ENCODE data around the gene CAT.
"Not testable (repeated sequence)": the region's sequence is repeated elsewhere in the genome, so short reads cannot be mapped to it uniquely, and the experiment has no call there.

The CAT gene

DNA sequence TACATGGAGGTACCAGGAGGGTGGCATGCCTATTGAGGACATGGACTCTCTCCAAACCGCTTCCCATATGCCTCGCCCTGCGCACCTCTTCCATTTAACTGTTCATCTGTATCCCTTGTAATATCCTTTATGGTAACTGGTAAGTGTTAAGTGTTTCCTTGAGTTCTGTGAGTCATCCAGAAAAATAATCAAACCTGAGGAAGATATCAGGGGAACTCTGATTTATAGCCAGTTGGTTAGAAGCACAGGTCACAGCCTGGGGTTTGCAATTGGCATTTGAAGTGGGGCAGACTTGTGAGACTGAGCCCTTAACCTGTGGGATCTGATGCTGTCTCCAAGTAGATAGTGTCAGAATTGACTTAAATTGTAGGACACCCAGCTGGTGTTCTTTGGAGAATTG lies 27.6 kb upstream of the CAT start:
- Histone ChIP-seq H3K36me3 (ENCODE audit: control insufficient read depth, insufficient read depth, low read length) (no peaks in the 10 kb centered on the region), H3K9ac (ENCODE audit: low read length) (no peak overlapping the region), H3K4me1 (ENCODE audit: control insufficient read depth, insufficient read depth, low read length) (peaks cover 5% of the 10 kb centered on the region), H3K9me3 (ENCODE audit: control insufficient read depth, low read length) (no peaks in the 10 kb centered on the region), H3K27me3 (ENCODE audit: control insufficient read depth, insufficient read depth, low read length) (no peaks in the 10 kb centered on the region), H3K4me3 (ENCODE audit: low read length) (no peak overlapping the region)

DNA sequence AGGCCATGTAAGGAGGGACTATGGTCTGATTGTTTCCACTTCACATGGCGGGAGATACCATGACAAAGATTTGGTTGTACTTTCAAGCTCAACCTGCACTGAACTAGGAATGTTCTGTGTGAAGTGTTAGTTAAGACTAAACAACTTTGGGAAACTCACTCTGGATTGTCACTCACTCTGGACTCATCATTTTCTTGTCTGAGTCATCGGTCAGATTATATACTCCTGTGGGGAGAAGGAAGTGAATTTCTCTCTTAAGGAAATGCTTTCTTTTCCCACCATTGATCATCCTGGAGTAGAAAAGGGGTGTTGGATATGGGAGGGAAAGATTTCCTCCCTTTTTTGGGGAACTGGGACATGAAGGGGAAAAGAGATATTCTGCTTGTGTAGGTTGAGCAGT lies 26.9 kb upstream of the CAT start:
- H3K27me3 ChIP-seq (ENCODE audit: control insufficient read depth, insufficient read depth, low read length): no peaks in the 10 kb centered on the region
- H3K9ac ChIP-seq (ENCODE audit: low read length): no peak overlapping the region
- H3K36me3 ChIP-seq (ENCODE audit: control insufficient read depth, insufficient read depth, low read length): no peaks in the 10 kb centered on the region
- peaks cover 5% of the 10 kb centered on the region for H3K4me1 ChIP-seq (ENCODE audit: control insufficient read depth, insufficient read depth, low read length)
- no peaks in the 10 kb centered on the region for H3K9me3 ChIP-seq (ENCODE audit: control insufficient read depth, low read length)
- no peak overlapping the region for H3K4me3 ChIP-seq (ENCODE audit: low read length)

DNA sequence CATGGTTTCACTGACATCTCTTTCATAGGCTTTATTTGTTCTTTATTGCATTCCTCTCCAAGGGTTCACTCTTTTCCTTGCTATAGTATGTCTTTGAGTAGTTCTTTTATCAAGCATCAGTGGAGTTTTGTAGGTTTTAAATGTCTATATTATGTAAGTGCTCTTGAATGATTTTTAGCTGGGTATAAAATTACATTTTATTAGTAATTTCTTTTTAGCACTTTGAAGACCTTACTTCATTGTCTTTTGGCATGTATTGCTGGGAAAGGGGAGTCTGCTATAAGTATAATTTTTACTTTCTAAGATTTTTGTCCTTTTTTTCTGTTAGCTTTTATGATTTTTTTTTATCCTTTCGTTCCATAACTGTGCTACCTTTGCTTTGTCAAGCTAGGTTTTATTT lies 25.5 kb upstream of the CAT start:
- Histone ChIP-seq H3K4me3 (ENCODE audit: low read length) (no peak overlapping the region), H3K27me3 (ENCODE audit: control insufficient read depth, insufficient read depth, low read length) (no peaks in the 10 kb centered on the region), H3K36me3 (ENCODE audit: control insufficient read depth, insufficient read depth, low read length) (no peaks in the 10 kb centered on the region), H3K9ac (ENCODE audit: low read length) (no peak overlapping the region), H3K4me1 (ENCODE audit: control insufficient read depth, insufficient read depth, low read length) (peaks cover 5% of the 10 kb centered on the region), H3K9me3 (ENCODE audit: control insufficient read depth, low read length) (no peaks in the 10 kb centered on the region)

DNA sequence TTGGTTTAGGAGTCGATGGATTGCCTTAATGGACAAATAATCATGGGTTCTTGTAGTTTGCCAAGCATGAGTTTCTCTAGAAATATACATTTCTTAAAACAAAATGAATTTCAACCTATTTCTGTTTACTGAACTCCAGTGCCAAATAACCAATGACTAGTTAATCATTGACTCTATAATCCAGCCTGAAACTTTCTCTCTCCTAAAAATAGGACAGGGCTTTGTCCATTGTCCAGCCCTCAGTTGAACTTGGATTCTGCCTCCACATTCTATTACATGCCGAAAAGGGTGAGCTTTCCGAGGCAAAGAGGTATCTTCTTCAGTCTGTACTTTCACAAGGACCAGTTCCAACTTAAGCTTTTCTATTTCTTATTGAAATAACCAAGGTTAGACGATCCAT lies 23.2 kb upstream of the CAT start:
- peaks cover 5% of the 10 kb centered on the region for H3K4me1 ChIP-seq (ENCODE audit: control insufficient read depth, insufficient read depth, low read length)
- H3K4me3 ChIP-seq (ENCODE audit: low read length): no peak overlapping the region
- H3K27me3 ChIP-seq (ENCODE audit: control insufficient read depth, insufficient read depth, low read length): no peaks in the 10 kb centered on the region
- H3K9ac ChIP-seq (ENCODE audit: low read length): no peak overlapping the region
- no peaks in the 10 kb centered on the region for H3K9me3 ChIP-seq (ENCODE audit: control insufficient read depth, low read length)
- H3K36me3 ChIP-seq (ENCODE audit: control insufficient read depth, insufficient read depth, low read length): no peaks in the 10 kb centered on the region

DNA sequence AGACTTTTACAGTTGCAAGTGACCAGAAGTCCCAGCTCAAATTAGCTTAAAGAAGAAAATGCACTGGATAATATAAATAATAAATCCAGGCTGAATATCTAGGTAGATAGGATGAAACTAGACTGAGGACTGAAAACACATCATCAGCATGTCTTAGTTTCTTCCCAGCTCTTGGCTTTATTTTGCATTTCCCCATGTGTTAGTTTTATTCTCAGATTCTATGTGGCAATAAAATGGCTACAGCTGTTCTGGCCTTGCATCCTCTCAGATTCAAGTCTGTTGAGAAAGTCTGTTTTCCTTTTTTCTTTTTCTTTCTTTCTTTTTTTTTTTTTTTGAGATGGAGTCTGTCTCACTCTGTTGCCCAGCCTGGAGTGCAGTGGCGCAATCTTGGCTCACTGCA lies 22.6 kb upstream of the CAT start:
- H3K4me1 ChIP-seq (ENCODE audit: control insufficient read depth, insufficient read depth, low read length): peaks cover under 1% of the 10 kb centered on the region
- no peak overlapping the region for H3K9ac ChIP-seq (ENCODE audit: low read length)
- no peak overlapping the region for H3K4me3 ChIP-seq (ENCODE audit: low read length)
- H3K9me3 ChIP-seq (ENCODE audit: control insufficient read depth, low read length): no peaks in the 10 kb centered on the region
- H3K36me3 ChIP-seq (ENCODE audit: control insufficient read depth, insufficient read depth, low read length): no peaks in the 10 kb centered on the region
- no peaks in the 10 kb centered on the region for H3K27me3 ChIP-seq (ENCODE audit: control insufficient read depth, insufficient read depth, low read length)

DNA sequence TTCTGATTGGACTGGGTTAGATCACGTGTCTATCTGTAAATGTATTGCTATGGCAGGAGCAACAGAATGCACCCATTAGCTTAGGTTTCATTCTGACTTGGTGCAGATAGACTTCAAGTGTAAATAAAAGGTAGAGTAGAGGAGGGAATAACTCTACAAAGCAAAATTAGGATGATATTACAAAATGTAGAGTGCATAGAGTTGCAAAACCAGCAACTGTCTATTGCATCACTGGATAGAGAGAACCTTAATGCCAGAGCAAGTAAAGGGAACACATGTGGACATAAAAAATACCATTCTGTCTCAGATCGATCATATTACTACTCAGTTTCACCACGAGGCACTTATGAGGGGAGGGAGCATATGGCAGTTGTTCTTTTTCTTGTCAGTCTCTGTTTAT lies 22.0 kb upstream of the CAT start:
- Histone ChIP-seq H3K36me3 (ENCODE audit: control insufficient read depth, insufficient read depth, low read length) (no peaks in the 10 kb centered on the region), H3K27me3 (ENCODE audit: control insufficient read depth, insufficient read depth, low read length) (no peaks in the 10 kb centered on the region), H3K9me3 (ENCODE audit: control insufficient read depth, low read length) (no peaks in the 10 kb centered on the region), H3K9ac (ENCODE audit: low read length) (no peak overlapping the region), H3K4me3 (ENCODE audit: low read length) (no peak overlapping the region), H3K4me1 (ENCODE audit: control insufficient read depth, insufficient read depth, low read length) (no peaks in the 10 kb centered on the region)

DNA sequence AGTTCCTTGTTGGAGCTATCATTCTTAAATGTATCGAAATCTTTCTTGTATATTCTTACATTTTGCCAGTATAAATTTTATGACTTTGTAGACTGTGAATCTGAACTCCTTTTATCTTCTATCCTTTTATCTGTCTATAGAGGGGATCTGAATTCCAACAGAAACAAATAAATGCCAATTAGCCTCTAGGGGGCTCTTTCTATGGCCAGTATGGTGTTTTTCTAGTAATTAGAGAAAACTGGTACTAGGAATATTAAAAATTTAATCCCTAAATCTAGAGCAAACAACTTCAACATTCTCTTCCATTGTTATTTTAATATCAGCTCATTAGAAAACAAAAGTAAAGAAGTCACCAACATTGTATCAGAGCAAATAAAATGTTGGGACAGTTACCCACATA lies 21.5 kb upstream of the CAT start:
- H3K9me3 ChIP-seq (ENCODE audit: control insufficient read depth, low read length): no peaks in the 10 kb centered on the region
- H3K27me3 ChIP-seq (ENCODE audit: control insufficient read depth, insufficient read depth, low read length): no peaks in the 10 kb centered on the region
- peaks cover 2% of the 10 kb centered on the region for H3K4me1 ChIP-seq (ENCODE audit: control insufficient read depth, insufficient read depth, low read length)
- H3K4me3 ChIP-seq (ENCODE audit: low read length): no peak overlapping the region
- no peaks in the 10 kb centered on the region for H3K36me3 ChIP-seq (ENCODE audit: control insufficient read depth, insufficient read depth, low read length)
- no peak overlapping the region for H3K9ac ChIP-seq (ENCODE audit: low read length)

DNA sequence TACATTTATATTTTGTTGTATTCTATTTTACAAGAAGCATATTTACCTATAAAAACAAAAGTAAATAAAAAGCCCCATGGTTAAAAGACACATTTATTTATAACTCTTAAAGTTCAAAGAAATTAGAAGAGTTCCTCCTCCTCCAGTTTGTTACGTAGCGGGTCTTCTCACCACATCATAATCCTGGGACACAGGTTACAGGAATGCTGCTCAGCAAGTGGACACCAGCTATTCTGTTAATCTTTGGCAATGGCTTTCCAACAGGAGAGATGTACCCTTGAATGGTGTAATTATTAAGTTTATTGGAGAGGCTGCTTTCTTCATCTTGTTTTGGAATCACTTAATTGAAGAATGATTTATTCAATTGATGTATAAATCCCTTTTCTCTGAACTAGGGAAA lies 19.6 kb upstream of the CAT start:
- no peak overlapping the region for H3K9ac ChIP-seq (ENCODE audit: low read length)
- H3K36me3 ChIP-seq (ENCODE audit: control insufficient read depth, insufficient read depth, low read length): no peaks in the 10 kb centered on the region
- H3K4me1 ChIP-seq (ENCODE audit: control insufficient read depth, insufficient read depth, low read length): peaks cover 6% of the 10 kb centered on the region
- no peak overlapping the region for H3K4me3 ChIP-seq (ENCODE audit: low read length)
- H3K9me3 ChIP-seq (ENCODE audit: control insufficient read depth, low read length): no peaks in the 10 kb centered on the region
- H3K27me3 ChIP-seq (ENCODE audit: control insufficient read depth, insufficient read depth, low read length): no peaks in the 10 kb centered on the region

DNA sequence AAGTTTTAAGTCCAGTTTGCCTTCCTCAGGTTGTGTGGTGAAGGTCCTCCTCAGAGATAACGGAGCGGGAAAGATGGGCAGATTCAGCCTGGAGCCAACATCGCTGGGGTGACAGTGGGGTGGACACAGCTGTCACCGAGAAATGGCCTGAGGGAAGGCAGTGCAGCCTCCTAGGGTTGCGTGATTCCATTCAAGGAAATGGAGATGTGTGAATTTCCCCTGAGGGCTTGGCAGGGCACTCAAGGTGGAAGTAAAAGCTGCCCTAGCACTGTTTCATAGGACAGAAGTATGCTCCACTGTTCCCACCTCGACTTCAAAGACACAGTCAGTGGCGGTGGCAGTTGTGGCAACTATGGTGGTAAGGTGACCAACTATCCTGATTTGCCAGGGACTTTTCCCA lies 15.4 kb upstream of the CAT start:
- H3K9ac ChIP-seq (ENCODE audit: low read length): no peak overlapping the region
- H3K27me3 ChIP-seq (ENCODE audit: control insufficient read depth, insufficient read depth, low read length): no peaks in the 10 kb centered on the region
- H3K4me3 ChIP-seq (ENCODE audit: low read length): no peak overlapping the region
- peaks cover 6% of the 10 kb centered on the region for H3K4me1 ChIP-seq (ENCODE audit: control insufficient read depth, insufficient read depth, low read length)
- no peaks in the 10 kb centered on the region for H3K9me3 ChIP-seq (ENCODE audit: control insufficient read depth, low read length)
- no peaks in the 10 kb centered on the region for H3K36me3 ChIP-seq (ENCODE audit: control insufficient read depth, insufficient read depth, low read length)

DNA sequence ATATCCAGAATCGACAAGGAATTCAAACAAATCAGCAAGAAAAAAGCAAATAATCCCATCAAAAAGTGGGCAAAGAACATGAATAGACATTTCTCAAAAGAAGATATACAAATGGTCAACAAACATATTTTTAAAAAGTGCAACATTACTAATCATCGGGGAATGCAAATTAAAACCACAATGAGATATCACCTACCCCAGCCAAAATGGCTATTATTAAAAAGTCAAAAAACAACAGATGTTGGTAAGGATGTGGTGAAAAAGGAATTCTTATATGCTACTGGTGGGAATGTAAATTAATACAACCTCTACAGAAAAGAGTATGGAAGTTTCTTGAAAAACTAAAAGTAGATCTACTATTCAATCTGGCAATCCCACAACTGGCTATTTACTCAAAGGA lies 13.9 kb upstream of the CAT start:
- not testable (repeated sequence) for H3K9me3 ChIP-seq (ENCODE audit: control insufficient read depth, low read length); H3K4me3 ChIP-seq (ENCODE audit: low read length); H3K36me3 ChIP-seq (ENCODE audit: control insufficient read depth, insufficient read depth, low read length); H3K27me3 ChIP-seq (ENCODE audit: control insufficient read depth, insufficient read depth, low read length); H3K4me1 ChIP-seq (ENCODE audit: control insufficient read depth, insufficient read depth, low read length); H3K9ac ChIP-seq (ENCODE audit: low read length)

DNA sequence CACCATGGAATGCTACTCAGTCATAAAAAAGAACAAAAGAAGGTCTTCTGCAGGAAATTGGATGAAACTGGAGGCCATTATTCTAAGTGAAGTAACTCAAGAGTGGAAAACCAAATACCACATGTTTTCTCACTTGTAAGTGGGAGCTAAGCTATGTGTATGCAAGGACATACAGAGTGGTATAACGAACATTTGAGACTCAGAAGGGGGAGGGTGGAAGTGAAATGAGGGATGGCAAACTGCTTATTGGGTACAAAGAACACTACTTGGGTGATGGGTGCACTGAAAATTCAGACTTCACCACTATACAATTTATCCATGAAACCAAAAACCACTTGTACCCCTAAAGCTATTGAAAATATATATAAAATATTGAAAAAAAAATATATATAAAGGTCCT lies 13.4 kb upstream of the CAT start:
- H3K36me3 ChIP-seq (ENCODE audit: control insufficient read depth, insufficient read depth, low read length): no peaks in the 10 kb centered on the region
- no peak overlapping the region for H3K4me3 ChIP-seq (ENCODE audit: low read length)
- H3K9me3 ChIP-seq (ENCODE audit: control insufficient read depth, low read length): no peaks in the 10 kb centered on the region
- H3K27me3 ChIP-seq (ENCODE audit: control insufficient read depth, insufficient read depth, low read length): no peaks in the 10 kb centered on the region
- H3K4me1 ChIP-seq (ENCODE audit: control insufficient read depth, insufficient read depth, low read length): peaks cover 6% of the 10 kb centered on the region
- no peak overlapping the region for H3K9ac ChIP-seq (ENCODE audit: low read length)

DNA sequence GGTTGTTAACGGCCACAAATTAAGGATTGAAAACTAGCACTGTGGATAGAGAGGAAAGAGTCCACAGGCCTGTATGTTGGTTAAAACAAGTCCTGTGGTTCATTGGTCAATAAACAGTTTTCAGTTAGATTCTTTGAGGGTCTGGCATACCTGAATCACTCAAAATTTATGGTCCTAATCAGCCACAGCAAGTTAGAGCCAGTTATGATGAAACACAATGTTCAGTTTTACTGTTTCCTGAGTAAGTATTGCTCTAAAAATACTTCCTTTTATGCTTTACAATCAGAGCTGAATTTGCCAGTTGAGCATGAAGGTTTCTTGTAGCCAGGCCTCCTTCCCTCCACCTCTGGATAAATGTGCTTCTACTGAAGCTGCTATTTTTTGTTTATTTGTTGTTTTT lies 12.9 kb upstream of the CAT start:
- Histone ChIP-seq H3K36me3 (ENCODE audit: control insufficient read depth, insufficient read depth, low read length) (no peaks in the 10 kb centered on the region), H3K4me1 (ENCODE audit: control insufficient read depth, insufficient read depth, low read length) (peaks cover 6% of the 10 kb centered on the region), H3K9me3 (ENCODE audit: control insufficient read depth, low read length) (no peaks in the 10 kb centered on the region), H3K27me3 (ENCODE audit: control insufficient read depth, insufficient read depth, low read length) (no peaks in the 10 kb centered on the region), H3K9ac (ENCODE audit: low read length) (no peak overlapping the region), H3K4me3 (ENCODE audit: low read length) (no peak overlapping the region)

DNA sequence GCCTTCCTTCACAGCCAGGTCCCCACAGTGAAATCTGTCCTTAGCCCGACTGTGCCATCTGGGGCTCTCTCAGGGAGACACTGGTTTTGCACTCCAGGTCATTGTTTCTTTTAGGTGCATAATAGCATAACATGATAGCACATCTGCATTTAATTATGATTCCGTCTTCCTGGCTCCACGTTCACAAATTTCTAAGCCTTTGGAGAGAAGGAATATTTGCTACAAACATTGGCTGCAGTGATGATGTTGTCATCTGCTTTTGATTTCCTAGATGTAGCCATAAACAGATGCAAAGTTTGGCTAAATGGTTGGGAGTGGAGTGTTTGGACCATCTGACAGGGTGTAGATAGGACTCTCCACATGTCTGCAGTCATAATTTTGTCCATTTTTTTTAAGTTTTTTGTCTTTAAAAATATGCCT lies 12.0 kb upstream of the CAT start:
- H3K4me1 ChIP-seq (ENCODE audit: control insufficient read depth, insufficient read depth, low read length): peaks cover 6% of the 10 kb centered on the region

More for the DNA sequence above, 12.0 kb upstream of the CAT start:
- Histone ChIP-seq H3K9me3 (ENCODE audit: control insufficient read depth, low read length) (no peaks in the 10 kb centered on the region), H3K9ac (ENCODE audit: low read length) (no peak overlapping the region), H3K4me3 (ENCODE audit: low read length) (no peak overlapping the region), H3K36me3 (ENCODE audit: control insufficient read depth, insufficient read depth, low read length) (no peaks in the 10 kb centered on the region), H3K27me3 (ENCODE audit: control insufficient read depth, insufficient read depth, low read length) (no peaks in the 10 kb centered on the region)
